Glomerular visceral epithelial cell (primary cell): Measurements from ENCODE around the gene SLC24A4.

ENCODE experiments used
- DNase-seq: peaks from one replicate; pipeline ENCODE4 v3.0.0-alpha.2; 2016; ENCODE audit errors: extremely low spot score

SLC24A4 gene

DNA sequence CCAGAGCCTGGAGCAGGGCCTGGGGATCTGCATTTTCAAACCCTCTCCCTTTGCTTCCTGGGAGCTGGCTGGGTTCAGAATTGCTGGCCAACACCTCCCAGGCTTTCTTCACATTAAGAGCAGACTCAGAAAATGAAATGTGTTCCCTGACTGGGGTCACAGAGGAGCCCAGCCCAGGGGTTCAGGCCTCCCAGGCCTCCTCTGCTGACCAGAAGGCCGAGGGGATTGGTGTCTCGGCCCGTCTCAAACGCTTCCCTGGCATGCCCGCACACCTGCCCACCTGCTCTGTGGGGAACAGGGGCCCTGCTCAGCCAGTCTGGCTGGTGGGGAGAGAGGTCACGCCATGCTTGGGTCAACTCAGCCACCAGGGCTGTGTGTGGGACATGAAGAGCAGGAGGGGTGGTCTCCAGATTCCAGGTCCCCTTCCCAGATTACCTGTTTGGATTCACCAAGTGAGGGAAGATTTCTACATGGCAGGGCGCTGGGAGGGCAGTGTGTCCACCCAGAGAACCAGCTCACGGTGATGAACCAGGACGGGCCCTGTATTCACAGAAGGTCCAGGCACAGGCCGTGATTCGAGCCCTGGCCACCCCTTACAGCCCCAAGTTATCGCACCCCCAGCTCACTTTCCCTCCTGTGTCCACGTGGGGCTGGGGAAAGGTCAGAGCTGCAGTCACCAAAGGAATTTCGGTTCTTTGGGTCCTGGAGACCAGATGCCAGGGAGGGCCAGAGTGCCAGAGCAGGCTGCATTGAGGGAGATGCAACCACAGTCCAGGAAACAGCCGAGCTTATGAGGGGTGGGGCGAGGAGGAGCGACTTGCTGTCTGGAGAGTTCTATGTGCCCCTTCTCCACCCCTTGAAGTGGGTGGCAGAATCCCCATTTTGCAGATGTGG is 135.4 kb downstream of the SLC24A4 start:
- DNase-seq: no peak

DNA sequence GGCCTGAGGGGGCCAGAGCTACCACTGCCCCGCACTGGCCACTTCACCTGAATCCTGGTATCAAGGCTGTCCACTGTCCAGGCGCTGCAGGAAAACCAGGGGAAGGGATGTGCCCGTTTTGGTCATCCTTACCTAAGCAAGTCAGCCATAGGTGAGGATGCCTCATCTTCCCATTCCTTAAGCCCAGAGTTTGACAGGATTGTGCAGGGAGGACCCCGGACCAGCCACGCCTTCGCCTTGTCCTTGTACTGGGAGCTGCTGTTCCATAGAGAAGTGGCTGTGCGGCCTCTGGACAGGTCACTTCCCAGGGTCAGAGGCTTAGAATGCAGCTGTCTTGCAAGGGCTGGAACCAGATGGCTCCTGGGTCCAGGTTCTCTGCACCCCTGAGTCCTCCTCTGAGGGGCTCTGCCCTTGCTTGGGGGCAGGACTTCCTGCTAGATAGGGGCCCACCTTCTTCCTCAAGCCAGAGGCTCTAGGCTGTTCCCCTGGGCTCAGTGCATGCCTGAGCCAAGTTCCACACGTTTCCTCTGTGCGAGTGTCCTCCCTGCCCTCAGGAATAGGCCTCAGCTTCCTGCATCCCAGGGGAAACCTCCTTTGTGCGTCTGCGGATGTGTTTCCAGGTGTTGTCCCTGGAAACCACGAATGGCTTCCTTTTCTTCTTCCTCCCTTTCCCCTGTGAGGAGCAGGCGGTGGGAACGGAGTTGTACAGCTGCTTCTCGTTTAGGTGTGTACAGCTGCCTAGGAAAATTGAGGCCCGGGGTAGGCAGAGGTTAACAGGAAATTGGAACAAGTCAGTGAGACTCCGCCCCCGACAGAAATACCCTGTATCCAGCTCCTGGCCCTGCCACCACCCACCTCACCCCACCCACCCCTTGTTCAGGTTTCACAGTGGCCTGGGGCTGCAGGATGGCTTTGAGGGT is 136.3 kb downstream of the SLC24A4 start:
- no peak for DNase-seq

DNA sequence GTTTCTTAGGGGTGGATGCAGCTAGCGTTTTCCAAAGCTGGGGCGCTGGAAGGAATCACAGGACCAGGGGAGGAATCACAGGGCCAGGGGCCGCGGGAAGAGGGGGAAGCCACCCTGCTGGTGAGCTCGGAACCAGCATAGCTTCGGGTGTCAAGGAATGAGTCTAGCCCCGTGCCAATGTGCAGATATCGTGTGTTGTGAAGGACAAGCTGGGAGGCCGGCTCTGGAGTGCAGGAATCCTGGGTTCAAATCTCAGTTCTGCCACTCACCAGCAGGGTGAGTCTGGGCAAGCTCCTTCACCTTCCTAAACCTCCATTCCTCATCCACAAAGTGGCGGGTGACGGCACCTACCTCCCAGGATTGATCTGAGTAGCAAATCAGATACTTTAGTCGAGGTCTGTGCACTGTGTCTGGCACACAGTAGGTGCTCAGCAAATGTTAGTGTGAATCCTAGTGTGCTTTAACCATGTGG is 137.0 kb downstream of the SLC24A4 start:
- no peak for DNase-seq

DNA sequence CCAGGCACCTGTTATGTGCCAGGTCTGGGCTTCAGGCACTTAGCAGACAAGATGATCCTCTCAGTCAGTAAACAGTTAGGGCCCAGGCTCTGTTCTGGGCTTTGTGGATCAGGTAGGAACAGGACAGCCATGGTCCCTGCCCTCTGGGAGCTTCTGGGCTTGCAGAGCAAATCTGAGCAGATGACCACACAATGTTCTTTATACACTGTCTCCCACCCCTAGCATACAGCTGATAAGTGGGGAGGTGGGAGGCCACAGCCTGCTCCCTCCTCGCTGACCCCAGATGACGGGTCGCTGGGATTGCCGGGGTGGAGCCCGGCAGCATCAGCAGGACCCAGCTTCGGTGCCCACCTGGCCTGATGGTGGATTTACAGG is 137.6 kb downstream of the SLC24A4 start:
- no peak for DNase-seq

DNA sequence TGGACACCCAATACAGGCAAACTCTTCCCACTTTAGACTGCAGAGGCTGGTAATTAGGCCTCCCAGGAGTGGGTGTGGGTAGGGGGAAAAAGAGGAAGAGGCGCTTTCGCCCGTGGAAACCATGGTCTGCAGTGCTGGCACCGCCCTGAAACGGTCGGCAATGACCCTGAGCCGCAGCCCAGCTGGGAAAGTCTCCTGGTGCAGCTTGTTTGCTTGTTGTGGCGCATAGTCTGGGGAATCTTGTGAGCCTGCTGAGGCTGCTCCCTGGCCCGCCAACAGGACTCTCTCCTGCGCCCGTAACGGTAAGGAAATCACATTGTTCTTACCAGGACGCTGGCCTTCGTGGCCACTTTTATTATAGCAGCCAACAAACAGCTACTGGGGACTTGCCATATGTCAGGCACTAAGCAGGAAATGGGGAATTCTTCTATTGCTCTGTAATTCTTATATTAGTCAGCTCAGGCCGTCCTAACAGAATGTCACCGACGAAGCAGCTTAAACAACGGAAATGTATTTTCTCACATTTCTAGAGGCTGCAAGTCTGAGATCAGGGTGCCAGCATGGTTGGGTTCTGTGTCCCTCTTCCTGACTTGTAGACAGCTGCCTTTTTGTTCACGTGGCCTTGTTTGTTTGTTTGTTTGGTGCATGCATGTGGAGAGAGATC is 138.1 kb downstream of the SLC24A4 start:
- DNase-seq: peak; percentile 25

DNA sequence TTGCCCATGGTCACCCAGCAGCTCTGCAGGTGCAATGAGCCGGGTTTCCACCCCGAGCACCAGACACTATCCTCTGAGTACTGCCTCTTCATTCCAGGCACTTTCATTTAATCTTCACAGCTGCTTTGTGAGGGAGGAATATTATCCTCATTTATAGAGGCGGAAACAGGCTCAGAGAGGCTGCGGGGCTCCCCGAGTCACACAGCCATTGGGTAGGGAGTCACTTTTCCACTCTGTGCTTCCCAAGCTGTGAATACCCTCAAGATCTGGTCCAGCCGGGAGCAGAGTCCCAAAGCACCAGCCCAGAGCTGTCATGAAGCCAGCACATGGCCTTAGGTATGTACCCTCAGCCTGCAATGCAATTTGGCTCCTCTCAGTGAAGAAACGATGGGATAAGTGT is 138.9 kb downstream of the SLC24A4 start:
- DNase-seq: no peak

DNA sequence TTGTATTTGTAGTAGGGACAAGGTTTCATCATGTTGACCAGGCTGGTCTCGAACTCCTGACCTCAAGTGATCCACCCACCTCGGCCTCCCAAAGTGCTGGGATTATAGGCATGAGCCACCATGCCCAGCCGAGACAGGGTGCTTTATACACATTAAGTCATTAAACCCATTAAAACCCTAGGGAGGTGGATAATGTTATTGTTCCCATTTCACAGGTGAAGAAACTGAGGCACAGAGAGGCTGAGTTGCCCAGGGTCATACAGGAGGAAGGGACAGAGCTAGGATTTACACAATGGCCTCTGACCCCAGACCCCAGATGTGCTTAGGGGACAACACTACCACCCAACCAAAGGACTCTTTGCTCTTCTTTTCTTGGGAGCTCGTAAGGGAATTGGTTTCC is 139.6 kb downstream of the SLC24A4 start:
- DNase-seq: no peak

DNA sequence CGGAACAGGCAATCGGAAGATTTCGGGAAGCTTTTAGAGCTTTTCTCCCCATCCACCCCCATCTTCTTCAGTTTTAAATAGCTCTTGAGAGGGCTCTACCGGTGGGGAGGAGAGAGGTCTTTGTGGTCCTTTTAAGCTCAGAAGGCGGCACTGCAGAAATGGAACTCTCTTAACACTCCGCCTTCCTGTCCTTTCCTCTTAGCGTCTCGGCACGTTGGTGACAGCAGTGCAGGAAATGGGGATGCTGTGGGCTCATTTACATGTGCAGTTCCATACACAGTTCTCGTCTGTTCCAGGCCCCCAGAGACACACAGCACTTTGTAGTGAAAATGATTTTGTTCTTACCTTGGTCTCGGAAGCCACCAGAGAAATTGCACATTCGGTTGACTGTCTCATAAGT is 140.2 kb downstream of the SLC24A4 start:
- DNase-seq: no peak

DNA sequence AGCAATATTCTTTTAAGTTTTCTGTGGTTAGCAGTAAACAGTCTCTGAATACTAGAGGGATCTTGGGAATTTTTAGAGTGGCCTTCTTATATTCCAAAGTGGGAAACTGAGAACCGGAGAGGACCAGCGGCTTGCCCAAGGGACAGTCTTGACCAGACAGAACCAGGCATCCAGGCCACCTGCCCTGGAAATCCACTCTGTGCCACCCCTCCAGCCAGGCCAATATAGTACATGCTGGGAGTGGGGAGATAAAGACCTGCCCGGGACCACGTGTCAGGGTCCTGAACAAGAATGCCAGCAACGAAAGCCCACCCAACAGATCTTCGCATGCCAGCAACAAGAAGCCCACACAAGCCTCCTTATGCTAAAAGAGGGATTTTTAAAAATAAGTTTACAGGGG is 141.2 kb downstream of the SLC24A4 start:
- DNase-seq: no peak

DNA sequence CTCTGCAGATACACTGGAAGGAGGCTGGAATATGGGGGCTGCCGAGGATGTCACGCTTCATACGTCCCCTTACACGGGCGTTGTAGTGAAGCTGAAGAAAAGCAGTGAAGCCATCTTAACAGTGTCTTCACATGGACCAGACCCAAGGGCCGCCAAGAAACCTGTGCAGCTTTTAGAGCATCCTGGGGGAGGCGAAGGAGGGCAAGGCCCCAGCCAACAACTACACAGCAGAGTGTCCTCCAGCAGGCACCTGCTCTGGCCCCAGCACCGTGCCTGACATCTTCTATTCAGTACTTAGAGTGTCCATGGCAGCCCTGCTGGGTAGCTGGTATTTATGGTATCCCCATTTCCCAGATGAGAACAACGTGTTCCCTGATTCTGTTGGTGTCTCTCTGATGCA is 141.8 kb downstream of the SLC24A4 start:
- no peak for DNase-seq

DNA sequence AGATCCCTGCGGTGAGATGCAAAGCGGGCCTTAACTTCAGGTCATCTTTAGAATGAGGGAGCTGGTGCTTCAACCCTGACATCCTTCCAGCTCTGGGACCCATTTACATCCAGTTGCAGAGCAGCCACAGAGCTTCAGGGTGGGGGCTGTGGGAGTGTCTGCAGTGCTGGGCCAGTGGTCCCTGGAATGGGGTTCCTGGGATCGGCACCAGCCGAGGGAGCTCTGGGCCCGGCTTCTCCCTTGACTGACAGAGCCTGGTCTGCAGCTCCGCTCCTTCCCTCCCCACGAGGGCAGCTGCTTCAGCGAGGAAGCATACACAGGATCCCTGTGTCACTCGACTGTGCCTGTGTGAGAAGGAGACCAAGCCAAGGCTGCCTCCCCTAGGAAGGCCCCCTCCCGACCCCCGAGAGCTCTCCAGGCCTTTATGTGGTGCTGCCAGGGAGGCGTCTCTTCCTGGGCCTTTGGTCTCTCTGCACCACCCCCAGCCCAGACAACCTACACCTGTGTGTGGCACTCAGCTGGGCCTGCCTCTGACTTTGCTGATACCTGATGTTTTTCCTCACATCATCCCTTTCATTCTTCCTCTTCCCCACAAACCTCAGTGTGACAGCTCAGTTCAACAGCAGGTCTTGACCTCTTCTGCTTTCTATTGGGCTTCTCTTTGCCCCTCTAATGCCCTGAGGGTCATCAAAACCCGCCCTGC is 142.5 kb downstream of the SLC24A4 start:
- DNase-seq: no peak

DNA sequence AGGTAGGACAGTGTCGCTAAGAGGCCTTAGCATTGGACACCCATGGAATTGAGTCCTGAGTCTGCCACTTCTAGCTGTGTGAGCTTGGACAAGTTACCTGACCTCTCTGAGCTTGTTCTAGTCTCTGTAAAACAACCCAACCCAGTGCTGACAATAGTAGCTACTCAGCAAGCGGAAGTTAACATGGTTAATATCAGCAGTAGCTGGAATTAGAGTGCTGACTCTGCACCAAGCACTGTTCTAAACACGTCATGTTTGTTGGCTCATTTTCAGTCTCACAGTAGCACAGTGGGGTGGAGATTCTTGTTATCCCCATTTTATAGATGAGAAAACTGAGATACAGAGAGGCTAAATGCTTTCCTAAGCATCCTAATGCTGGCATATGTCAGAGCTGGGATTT is 143.1 kb downstream of the SLC24A4 start:
- DNase-seq: no peak

DNA sequence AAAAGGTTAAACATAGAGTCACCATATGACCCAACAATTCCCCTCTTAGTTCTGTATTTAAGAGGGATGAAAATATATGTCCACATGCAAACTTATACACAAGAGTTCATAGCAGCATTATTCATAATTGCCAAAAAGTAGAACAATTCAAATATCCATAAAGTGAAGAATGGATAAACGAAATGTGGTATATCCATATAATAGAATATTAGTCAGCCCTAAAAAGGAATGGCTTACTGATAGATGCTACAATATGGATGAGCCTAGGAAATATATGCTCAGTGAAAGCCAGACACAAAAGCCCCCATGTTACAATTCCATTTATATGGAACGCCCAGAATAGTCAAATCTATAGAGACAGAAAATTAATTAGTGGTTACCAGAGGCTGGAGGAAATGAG is 146.6 kb downstream of the SLC24A4 start:
- no peak for DNase-seq

DNA sequence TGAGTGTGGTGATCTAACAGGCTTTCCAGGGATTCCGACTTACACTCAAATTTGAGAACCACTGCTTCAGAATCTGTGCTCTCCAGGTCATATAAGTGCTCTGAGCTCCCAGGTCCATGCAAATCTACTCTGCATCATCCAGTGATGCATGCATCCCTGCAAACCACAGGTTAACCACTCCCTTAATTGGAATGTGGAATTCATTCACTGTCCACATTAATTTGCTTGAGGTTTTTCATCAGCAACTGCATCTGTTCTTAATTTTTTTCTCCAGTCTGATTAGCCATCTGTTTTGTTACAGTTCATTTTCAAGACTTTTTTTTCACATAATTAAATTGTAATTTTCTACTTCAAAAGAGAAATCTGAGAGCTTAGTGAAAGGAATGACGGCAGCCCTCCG is 147.2 kb downstream of the SLC24A4 start:
- DNase-seq: peak; percentile 53

DNA sequence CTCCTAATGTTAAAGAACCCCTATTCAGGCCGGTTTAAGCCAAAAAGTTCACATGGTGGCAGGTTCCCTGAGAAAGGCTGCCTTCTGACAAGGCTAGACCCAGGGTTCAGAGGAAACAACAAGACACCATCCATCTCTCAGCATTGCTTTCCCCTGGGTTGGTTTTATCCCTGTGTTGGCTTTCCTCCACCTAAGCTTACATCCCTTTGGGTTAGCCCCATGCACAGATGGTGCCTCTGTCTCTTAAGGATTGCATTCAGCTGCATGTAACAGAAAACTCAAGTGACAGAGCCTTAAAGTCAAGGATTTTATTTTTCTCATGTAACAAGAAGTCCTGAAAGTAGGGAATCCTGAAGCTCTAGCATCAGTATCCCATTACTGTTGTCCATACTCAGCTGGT is 147.8 kb downstream of the SLC24A4 start:
- no peak for DNase-seq

DNA sequence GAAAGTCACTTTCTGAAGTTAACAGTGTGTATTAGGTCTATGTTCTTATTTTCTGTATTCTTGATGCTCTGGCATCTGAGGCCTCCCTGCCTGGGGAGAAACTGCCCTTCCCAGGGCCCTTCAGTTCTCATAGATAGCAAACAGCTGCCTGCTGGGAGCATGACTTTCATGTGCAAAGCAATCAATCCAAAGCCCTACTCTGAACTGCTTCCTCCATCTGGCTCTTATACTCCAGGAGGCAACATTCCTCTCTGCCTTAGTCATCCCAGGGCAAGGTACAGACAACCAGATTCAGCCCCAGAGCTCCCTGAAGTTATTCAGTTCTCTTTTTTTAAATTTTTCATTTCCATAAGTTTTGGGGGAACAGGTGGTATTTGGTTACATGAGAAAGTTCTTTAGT is 149.0 kb downstream of the SLC24A4 start:
- DNase-seq: peak; percentile 85

DNA sequence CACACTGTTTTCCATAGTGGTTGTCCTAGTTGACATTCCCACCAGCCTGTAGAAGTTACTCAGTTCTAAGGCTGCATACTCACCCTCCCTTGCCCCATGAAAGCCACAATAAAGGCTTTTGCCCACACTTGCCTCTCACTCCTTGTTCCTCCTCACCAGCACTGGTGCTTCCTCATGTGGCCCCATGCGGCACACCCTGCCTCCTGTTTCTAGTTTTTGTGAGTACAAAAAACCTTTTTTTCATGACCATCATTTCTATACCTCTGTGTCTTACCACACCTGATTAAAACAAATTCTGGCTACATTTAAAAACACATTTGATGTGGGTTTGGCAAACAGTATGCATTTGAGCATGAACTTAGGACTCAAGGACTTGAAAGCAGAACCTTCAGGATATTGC is 149.9 kb downstream of the SLC24A4 start:
- DNase-seq: peak; percentile 8

DNA sequence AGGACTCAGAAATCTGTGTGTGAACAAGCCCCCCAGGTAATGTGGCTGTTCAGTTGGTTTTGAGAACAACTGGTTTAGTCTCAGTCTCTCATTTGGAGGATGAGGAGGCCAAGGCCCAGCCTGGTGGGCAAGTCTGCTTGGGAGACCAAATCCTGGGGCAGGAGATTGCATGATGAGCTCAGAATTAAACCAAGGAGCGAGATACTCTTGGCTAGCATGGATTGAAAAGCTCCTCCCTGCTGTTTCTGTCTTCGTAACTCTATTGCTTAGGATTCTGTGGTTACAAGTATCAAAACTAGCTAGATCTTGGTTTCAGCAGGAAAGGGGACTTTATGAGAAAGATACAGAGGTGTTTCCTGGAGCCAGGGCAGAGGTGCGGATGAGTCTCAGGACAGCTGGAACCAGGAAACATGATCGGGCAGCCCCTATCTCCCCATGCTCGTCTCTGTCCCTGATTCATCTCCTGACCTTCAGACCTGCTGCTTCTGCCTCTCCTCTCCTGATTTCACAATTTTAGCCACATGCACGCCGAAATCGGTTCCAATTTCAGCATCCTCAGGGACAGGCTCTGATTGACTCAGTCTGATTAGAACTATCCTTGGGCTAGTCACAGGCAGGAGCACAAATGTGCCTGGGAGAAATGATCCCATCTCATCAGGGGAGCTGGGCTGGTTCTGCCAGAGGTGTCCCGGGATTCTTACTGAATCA is 150.4 kb downstream of the SLC24A4 start:
- DNase-seq: peak; percentile 25

DNA sequence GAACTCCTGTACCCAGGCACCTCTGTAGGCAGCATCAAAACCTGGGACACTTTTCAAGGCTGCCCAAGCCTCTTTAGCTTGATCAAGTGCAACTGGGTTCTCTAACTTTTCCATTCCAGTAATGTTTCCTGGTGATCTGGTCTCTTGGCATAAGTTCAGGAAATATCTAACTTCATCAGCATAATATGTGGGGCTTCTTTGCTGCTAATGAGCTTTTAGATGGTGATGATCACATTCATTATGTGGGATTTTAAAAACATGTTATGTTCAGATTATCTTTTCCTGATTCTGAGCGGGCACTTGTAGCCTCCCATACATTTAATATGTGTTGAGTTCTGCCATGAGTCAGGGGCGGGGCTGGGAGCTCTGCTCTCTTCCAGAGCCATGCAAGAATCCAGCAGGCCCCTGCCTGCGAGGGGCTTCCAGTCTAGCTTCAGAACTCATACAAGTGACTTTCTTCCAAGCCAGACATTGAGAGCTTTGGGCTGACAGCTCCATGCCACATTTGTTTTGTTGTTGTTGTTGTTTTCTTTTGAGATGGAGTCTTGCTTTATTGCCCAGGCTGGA is 151.1 kb downstream of the SLC24A4 start:
- DNase-seq: no peak

DNA sequence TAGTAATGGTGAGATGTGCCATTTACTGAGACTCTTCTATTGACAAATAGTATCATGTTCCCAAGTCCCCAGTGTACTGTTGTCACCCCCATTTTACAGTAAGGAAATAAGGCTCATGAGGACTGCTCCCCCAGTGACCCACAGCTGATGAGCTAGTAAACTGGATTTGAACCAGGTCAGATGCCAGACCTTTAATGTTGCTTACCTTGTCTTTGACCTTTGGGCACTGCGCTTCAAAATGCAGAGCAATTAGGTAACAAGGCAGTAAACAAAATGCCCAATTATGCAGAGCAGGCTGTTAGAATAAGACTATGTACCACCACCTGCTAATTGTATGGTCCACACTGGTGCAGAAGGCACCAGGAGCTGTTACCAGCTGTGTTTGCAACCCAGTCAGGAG is 152.1 kb downstream of the SLC24A4 start:
- no peak for DNase-seq
